ENCODE measurements around the gene TRIM10.
"Not testable (repeated sequence)": the region's sequence is repeated elsewhere in the genome, so short reads cannot be mapped to it uniquely, and the experiment has no call there.

Gene TRIM10

GRCh38 chr6:30144811-30145210 is 16.2 kb downstream of the TRIM10 start:
- no peaks in the 10 kb centered on the region for H3K4me1 ChIP-seq (ENCODE audit: control insufficient read depth, insufficient read depth, low read length, poor library complexity, severe bottlenecking)
- no peak overlapping the region for H3K27ac ChIP-seq (ENCODE audit: insufficient read depth, low read length, poor library complexity, severe bottlenecking)
- H3K4me3 ChIP-seq (ENCODE audit: insufficient read depth, low read depth, low read length, poor library complexity, severe bottlenecking) = no peak overlapping the region
- no peaks in the 10 kb centered on the region for H3K36me3 ChIP-seq (ENCODE audit: control insufficient read depth, insufficient read depth, low read length)
- H3K9me3 ChIP-seq (ENCODE audit: control insufficient read depth, low read length) = no peaks in the 10 kb centered on the region
- no peak for DNase-seq
- peaks cover 3% of the 10 kb centered on the region for H3K27me3 ChIP-seq (replicated peaks; ENCODE audit: control insufficient read depth, insufficient read depth, low read length, poor library complexity, severe bottlenecking)

GRCh38 chr6:30143780-30144179 is 17.2 kb downstream of the TRIM10 start:
- Histone ChIP-seq H3K36me3 (ENCODE audit: control insufficient read depth, insufficient read depth, low read length) (no peaks in the 10 kb centered on the region), H3K4me1 (ENCODE audit: control insufficient read depth, insufficient read depth, low read length, poor library complexity, severe bottlenecking) (no peaks in the 10 kb centered on the region), H3K4me3 (ENCODE audit: insufficient read depth, low read depth, low read length, poor library complexity, severe bottlenecking) (no peak overlapping the region), H3K27me3 (replicated peaks; ENCODE audit: control insufficient read depth, insufficient read depth, low read length, poor library complexity, severe bottlenecking) (peaks cover 3% of the 10 kb centered on the region), H3K9me3 (ENCODE audit: control insufficient read depth, low read length) (no peaks in the 10 kb centered on the region), H3K27ac (ENCODE audit: insufficient read depth, low read length, poor library complexity, severe bottlenecking) (no peak overlapping the region)
- no peak for DNase-seq

- no peaks in the 10 kb centered on the region for H3K4me1 ChIP-seq (ENCODE audit: control insufficient read depth, insufficient read depth, low read length, poor library complexity, severe bottlenecking)
- no peaks in the 10 kb centered on the region for H3K9me3 ChIP-seq (ENCODE audit: control insufficient read depth, low read length)
- no peak overlapping the region for H3K4me3 ChIP-seq (ENCODE audit: insufficient read depth, low read depth, low read length, poor library complexity, severe bottlenecking)
- peaks cover 3% of the 10 kb centered on the region for H3K27me3 ChIP-seq (replicated peaks; ENCODE audit: control insufficient read depth, insufficient read depth, low read length, poor library complexity, severe bottlenecking)
- no peak for DNase-seq
- no peaks in the 10 kb centered on the region for H3K36me3 ChIP-seq (ENCODE audit: control insufficient read depth, insufficient read depth, low read length)
- no peak overlapping the region for H3K27ac ChIP-seq (ENCODE audit: insufficient read depth, low read length, poor library complexity, severe bottlenecking)
Measured at GRCh38 chr6:30142665-30143064, 18.3 kb downstream of the TRIM10 start.

GRCh38 chr6:30140240-30140639 is 20.8 kb downstream of the TRIM10 start:
- not testable (repeated sequence) for H3K27me3 ChIP-seq (replicated peaks; ENCODE audit: control insufficient read depth, insufficient read depth, low read length, poor library complexity, severe bottlenecking); H3K9me3 ChIP-seq (ENCODE audit: control insufficient read depth, low read length); H3K36me3 ChIP-seq (ENCODE audit: control insufficient read depth, insufficient read depth, low read length); H3K27ac ChIP-seq (ENCODE audit: insufficient read depth, low read length, poor library complexity, severe bottlenecking); H3K4me3 ChIP-seq (ENCODE audit: insufficient read depth, low read depth, low read length, poor library complexity, severe bottlenecking); H3K4me1 ChIP-seq (ENCODE audit: control insufficient read depth, insufficient read depth, low read length, poor library complexity, severe bottlenecking); DNase-seq

- peaks cover 4% of the 10 kb centered on the region for H3K27me3 ChIP-seq (replicated peaks; ENCODE audit: control insufficient read depth, insufficient read depth, low read length, poor library complexity, severe bottlenecking)
- DNase-seq = no peak
- H3K4me3 ChIP-seq (ENCODE audit: insufficient read depth, low read depth, low read length, poor library complexity, severe bottlenecking) = no peak overlapping the region
- no peaks in the 10 kb centered on the region for H3K4me1 ChIP-seq (ENCODE audit: control insufficient read depth, insufficient read depth, low read length, poor library complexity, severe bottlenecking)
- no peaks in the 10 kb centered on the region for H3K36me3 ChIP-seq (ENCODE audit: control insufficient read depth, insufficient read depth, low read length)
- H3K9me3 ChIP-seq (ENCODE audit: control insufficient read depth, low read length) = no peaks in the 10 kb centered on the region
- no peak overlapping the region for H3K27ac ChIP-seq (ENCODE audit: insufficient read depth, low read length, poor library complexity, severe bottlenecking)
Measured at GRCh38 chr6:30136570-30137286, 24.3 kb downstream of the TRIM10 start.

GRCh38 chr6:30135757-30136156 is 25.3 kb downstream of the TRIM10 start, which contains the start of gene TRIM40:
Gene TRIM40 (plus strand): TSS chr6:30136140. CDS start chr6:30137037, 897 bp downstream.
- peaks cover 2% of the 10 kb centered on the region for H3K4me1 ChIP-seq (ENCODE audit: control insufficient read depth, insufficient read depth, low read length, poor library complexity, severe bottlenecking)
- peaks cover 4% of the 10 kb centered on the region for H3K27me3 ChIP-seq (replicated peaks; ENCODE audit: control insufficient read depth, insufficient read depth, low read length, poor library complexity, severe bottlenecking)
- H3K36me3 ChIP-seq (ENCODE audit: control insufficient read depth, insufficient read depth, low read length) = no peaks in the 10 kb centered on the region
- no peaks in the 10 kb centered on the region for H3K9me3 ChIP-seq (ENCODE audit: control insufficient read depth, low read length)
- H3K4me3 ChIP-seq (ENCODE audit: insufficient read depth, low read depth, low read length, poor library complexity, severe bottlenecking) = no peak within 1 kb of the TSS
- no peak for DNase-seq
- H3K27ac ChIP-seq (ENCODE audit: insufficient read depth, low read length, poor library complexity, severe bottlenecking) = no peak within 1 kb of the TSS

- Histone ChIP-seq H3K27ac (ENCODE audit: insufficient read depth, low read length, poor library complexity, severe bottlenecking) (no peak overlapping the region), H3K4me1 (ENCODE audit: control insufficient read depth, insufficient read depth, low read length, poor library complexity, severe bottlenecking) (peaks cover 6% of the 10 kb centered on the region), H3K4me3 (ENCODE audit: insufficient read depth, low read depth, low read length, poor library complexity, severe bottlenecking) (no peak overlapping the region), H3K27me3 (replicated peaks; ENCODE audit: control insufficient read depth, insufficient read depth, low read length, poor library complexity, severe bottlenecking) (peaks cover 4% of the 10 kb centered on the region), H3K36me3 (ENCODE audit: control insufficient read depth, insufficient read depth, low read length) (no peaks in the 10 kb centered on the region), H3K9me3 (ENCODE audit: control insufficient read depth, low read length) (no peaks in the 10 kb centered on the region)
- DNase-seq = no peak
Measured at GRCh38 chr6:30135147-30135546, 25.9 kb downstream of the TRIM10 start.

GRCh38 chr6:30131947-30132497 is 29.0 kb downstream of the TRIM10 start:
- DNase-seq = no peak
- Histone ChIP-seq H3K27ac (ENCODE audit: insufficient read depth, low read length, poor library complexity, severe bottlenecking) (no peak overlapping the region), H3K9me3 (ENCODE audit: control insufficient read depth, low read length) (no peaks in the 10 kb centered on the region), H3K4me1 (ENCODE audit: control insufficient read depth, insufficient read depth, low read length, poor library complexity, severe bottlenecking) (peaks cover 6% of the 10 kb centered on the region), H3K27me3 (replicated peaks; ENCODE audit: control insufficient read depth, insufficient read depth, low read length, poor library complexity, severe bottlenecking) (peaks cover 13% of the 10 kb centered on the region), H3K4me3 (ENCODE audit: insufficient read depth, low read depth, low read length, poor library complexity, severe bottlenecking) (no peak overlapping the region), H3K36me3 (ENCODE audit: control insufficient read depth, insufficient read depth, low read length) (no peaks in the 10 kb centered on the region)

GRCh38 chr6:30130887-30131862 is 29.8 kb downstream of the TRIM10 start:
- Histone ChIP-seq H3K27ac (ENCODE audit: insufficient read depth, low read length, poor library complexity, severe bottlenecking) (no peak overlapping the region), H3K4me3 (ENCODE audit: insufficient read depth, low read depth, low read length, poor library complexity, severe bottlenecking) (no peak overlapping the region), H3K9me3 (ENCODE audit: control insufficient read depth, low read length) (no peaks in the 10 kb centered on the region), H3K4me1 (ENCODE audit: control insufficient read depth, insufficient read depth, low read length, poor library complexity, severe bottlenecking) (peaks cover 6% of the 10 kb centered on the region), H3K36me3 (ENCODE audit: control insufficient read depth, insufficient read depth, low read length) (no peaks in the 10 kb centered on the region), H3K27me3 (replicated peaks; ENCODE audit: control insufficient read depth, insufficient read depth, low read length, poor library complexity, severe bottlenecking) (peaks cover 13% of the 10 kb centered on the region)
- DNase-seq = peak; percentile 38 to 61 (median 47)
